ENCODE results near the gene RPUSD2.
A peak's percentile ranks its signal among the peaks of the same experiment; 100 is the strongest.

Gene RPUSD2, protein sequence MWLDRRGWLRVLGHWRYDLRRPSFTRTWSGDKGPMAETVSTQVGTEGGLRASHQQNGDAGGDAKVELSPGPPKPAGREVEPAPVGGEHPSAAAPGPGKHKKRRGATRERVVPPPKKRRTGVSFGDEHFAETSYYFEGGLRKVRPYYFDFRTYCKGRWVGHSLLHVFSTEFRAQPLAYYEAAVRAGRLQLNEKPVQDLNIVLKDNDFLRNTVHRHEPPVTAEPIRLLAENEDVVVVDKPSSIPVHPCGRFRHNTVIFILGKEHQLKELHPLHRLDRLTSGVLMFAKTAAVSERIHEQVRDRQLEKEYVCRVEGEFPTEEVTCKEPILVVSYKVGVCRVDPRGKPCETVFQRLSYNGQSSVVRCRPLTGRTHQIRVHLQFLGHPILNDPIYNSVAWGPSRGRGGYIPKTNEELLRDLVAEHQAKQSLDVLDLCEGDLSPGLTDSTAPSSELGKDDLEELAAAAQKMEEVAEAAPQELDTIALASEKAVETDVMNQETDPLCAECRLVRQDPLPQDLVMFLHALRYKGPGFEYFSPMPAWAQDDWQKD

DNA sequence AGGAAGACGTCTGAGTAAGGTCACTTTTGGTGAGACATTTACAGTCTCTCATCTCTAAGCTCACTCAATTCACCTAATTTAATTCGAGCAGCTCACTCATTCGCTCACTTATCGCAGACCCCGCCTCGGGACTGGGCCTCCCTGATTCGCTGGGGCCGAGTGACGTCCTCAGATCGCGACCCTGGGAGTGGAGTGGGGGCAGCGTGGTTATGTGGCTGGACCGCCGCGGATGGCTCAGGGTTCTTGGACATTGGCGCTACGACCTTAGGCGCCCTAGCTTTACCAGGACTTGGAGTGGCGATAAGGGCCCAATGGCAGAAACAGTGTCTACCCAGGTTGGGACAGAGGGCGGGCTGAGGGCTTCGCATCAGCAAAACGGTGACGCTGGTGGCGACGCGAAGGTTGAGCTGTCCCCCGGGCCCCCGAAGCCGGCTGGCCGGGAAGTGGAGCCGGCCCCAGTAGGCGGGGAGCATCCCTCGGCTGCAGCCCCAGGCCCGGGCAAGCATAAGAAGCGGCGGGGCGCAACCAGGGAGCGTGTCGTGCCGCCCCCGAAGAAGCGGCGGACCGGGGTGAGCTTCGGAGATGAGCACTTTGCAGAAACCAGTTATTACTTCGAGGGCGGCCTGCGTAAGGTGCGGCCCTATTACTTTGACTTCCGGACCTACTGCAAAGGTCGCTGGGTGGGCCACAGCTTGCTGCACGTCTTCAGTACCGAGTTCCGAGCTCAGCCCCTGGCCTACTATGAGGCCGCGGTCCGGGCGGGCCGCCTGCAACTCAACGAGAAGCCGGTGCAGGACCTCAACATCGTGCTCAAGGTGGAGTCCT is at the start of gene RPUSD2:
TSS of gene RPUSD2 (plus strand) at position 171 of the 825 bp plus-strand sequence. CDS start at position 210, 39 bp downstream.
- peak; percentile 88 to 91 for DNase-seq (ENCODE audit: low read depth in 2 of 2)

GRCh38 chr15:40523611-40524010 is 45.5 kb upstream of the RPUSD2 start:
- no peak for DNase-seq (ENCODE audit: low read depth in 2 of 2)

DNA sequence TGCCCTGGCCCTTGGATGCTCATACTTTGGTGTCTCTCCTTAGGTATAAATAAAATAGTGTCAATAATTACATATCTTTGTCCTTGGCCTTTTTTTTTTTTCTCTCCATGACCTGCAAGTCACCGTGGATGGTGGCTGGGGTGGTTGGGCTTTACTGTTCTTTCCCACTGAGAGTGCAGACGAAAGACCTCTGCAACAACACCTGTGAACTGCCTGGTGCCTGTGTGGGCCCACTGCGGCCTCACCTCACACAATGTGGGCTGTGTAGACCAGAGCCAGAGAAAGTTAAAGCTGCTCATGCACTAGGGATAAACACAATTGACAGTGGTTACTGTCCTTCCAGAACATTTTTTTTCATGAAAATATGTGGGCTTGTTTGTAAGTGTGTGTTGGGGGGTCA is 43.2 kb upstream of the RPUSD2 start:
- no peak for DNase-seq (ENCODE audit: low read depth in 2 of 2)

DNA sequence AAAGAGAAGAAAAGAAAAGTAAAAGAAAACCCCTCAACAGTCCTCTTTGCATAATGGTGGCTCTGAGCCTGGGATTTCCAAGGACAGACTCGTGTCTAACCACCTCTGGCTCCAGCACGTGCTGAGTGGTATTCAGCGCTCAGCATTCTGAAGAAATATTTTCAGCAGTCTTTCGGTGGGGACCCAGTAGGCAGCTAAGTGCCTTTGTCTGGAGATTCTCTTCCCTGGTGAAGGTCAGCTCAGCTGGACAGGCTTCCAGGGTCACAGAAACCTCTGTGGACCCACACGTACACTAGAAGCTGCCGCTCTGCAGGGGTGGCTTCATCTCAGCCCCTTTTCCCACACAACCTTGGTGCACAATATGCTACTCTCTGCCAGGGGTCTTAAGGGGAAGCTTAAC is 40.3 kb upstream of the RPUSD2 start:
- DNase-seq (ENCODE audit: low read depth in 2 of 2), result no peak

DNA sequence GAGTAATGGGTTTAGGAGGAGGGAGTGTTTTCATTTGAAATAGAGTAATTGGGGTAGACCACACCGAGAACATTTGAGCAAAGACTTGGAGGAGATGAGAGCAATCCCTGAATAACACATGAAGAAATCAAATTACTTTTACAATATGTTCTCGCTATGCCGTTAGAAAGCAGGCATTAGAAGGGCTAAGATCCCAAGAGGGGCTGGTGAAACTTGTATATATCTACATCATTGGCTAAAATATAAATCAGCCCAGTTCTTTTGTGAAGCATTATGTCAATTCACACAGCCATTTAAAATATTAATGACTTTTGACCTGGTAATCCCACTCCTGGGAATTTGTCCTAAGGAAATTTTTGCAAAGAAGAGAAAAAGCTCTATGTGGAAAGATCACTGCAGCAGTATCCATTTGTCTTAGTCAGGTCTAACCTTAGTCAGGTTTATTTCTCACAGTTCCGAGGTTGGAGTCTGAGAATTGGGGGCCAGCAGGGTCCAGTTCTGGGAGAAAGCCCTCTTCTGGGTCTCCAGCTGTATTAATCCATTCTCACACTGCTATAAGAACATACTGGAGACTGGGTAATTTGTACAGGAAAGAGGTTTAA is 35.2 kb upstream of the RPUSD2 start:
- no peak for DNase-seq (ENCODE audit: low read depth in 2 of 2)

DNA sequence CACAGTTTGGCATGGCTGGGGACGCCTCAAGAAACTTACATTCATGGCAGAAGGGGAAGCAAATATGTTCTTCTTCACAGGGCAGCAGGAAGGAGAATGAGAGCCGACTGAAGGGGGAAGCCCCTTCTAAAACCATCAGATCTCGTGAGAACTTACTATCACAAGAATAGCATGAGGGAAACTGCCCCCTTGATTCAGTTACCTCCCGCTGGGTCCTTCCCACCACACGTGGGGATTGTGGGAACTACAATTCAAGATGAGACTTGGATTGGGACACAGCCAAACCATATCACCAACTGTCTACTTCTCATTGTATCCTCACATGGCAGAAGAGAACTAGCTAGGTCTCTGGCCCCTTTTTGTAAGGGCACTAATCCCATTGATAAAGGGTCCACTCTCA is 34.7 kb upstream of the RPUSD2 start:
- DNase-seq (ENCODE audit: low read depth in 2 of 2), result no peak

DNA sequence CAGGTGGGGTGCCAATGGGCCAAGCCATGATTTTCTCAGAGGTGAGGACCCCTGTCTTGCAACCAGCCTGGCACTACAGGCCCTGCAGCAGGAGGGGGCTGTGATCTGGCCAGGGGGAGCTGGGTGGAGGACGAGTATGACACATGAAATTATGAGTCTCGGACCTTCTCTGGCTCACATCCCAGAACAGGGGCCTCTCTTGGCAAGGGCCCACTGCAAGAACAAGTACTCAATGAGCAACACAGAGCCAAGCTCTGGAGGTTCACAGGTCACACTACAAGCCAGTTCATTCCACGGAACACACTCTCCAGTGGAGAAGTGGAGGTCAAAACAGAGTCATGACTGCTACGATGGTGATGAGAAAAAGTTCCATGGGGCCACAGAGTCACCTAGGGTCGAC is 32.6 kb upstream of the RPUSD2 start:
- no peak for DNase-seq (ENCODE audit: low read depth in 2 of 2)

- no peak for DNase-seq (ENCODE audit: low read depth in 2 of 2)
Observed at GRCh38 chr15:40538976-40539375, 30.1 kb upstream of the RPUSD2 start.

GRCh38 chr15:40543082-40543481 is 26.0 kb upstream of the RPUSD2 start:
- DNase-seq (ENCODE audit: low read depth in 2 of 2), result no peak

DNA sequence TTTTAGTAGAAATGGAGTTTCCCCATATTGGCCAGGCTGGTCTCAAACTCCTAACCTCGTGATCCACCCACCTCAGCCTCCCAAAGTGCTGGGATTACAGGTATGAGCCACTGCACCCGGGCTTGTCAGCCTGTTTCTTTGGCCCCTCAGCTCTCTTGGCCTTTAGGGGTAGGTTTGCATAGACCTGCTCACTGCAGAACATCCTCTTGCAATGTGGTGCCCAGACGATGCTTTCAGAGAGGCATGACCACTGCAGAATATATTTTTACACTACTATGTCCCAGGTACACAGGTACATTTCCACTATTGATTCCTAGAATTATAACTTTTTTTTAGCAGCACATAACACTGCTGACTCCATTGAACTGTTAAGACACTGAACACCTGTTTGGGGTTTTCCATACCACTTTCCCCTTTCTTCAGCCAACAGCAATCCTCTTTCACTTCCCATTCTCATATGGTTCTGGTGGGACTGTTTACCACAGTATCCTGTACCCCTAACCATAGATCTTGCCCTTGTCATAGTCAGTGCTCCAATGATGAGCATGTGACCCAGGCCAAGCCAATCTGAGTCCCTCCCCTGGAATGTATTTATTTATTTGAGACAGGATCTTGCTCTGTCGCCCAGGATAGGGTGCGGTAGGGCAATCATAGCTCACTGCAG is 25.3 kb upstream of the RPUSD2 start:
- DNase-seq (ENCODE audit: low read depth in 2 of 2), result no peak

- no peak for DNase-seq (ENCODE audit: low read depth in 2 of 2)
Observed at GRCh38 chr15:40545457-40545856, 23.6 kb upstream of the RPUSD2 start.

DNA sequence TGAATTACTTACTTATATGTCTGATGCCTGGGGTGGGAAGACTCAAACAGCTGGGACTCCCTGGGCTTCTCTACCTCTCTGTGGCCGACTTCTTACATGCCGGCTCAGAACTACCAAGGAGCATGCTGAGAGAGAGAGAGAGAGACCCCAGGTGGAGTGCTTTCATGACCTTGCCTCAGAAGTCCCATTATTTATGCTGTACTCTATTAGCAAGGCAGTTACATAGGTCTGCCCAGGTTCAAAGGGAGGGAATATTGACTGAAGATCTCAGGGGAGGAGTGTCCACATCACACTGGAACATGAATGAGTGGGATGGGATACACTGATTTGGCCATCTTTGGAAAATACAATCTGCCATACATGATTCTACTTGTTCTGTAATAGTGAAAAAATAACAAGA is 20.5 kb upstream of the RPUSD2 start:
- no peak for DNase-seq (ENCODE audit: low read depth in 2 of 2)

- DNase-seq (ENCODE audit: low read depth in 2 of 2), result no peak
Observed at GRCh38 chr15:40549894-40550293, 19.2 kb upstream of the RPUSD2 start.

DNA sequence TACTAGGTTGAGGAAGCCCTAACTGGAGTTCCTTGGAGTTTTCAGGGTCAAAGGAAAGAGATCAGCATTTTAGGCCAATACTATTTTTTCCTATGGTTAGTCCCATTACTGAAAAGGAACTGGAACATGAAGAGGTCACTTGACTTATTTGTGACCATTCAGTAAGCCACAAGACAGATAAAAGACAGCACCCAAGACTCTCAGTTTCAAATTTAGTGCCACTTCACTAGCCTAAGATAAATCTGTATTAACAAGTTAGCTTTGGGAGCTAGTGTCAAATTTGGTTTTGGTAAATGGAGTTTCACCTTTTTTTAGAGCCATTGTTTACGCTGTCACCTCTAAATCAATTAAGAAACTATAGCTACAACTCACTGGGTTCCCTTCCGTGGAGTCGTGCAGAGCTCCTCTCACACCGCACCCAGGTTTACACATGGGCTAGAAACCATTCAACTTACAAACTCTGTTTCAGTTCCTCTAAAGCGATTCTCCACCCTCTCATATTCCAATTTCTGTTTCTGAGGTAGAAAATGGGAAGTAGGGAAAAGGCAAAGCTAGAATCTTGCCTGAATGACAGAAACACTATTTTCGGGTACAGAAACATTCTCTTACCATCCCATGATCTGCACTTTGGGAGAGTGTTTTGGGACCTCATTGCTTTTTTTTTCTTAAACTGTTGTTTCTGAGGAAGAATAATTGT is 18.6 kb upstream of the RPUSD2 start:
- DNase-seq (ENCODE audit: low read depth in 2 of 2), result no peak

GRCh38 chr15:40554161-40554525 is 15.0 kb upstream of the RPUSD2 start:
- DNase-seq (ENCODE audit: low read depth in 2 of 2), result no peak

DNA sequence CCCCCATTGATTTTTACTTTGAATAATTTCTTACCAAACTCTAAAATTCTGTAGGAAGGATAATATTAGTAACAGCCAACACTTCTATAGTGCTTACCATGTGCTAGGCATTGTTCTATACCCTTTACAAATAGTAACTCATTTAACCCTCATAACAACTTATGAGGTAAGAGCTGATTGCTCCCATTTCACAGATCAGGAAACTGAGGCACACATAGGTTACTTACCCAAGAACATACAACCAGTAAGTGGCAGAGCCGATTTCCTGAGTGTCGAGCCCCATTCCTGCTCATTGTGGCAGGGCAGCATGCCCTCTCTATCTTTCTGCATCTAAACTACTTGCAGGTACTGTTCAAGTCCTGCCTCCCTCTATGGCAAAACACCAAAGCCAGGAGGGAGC is 13.2 kb upstream of the RPUSD2 start:
- DNase-seq (ENCODE audit: low read depth in 2 of 2), result no peak

GRCh38 chr15:40558952-40559742 is 10.0 kb upstream of the RPUSD2 start:
- DNase-seq (ENCODE audit: low read depth in 2 of 2), result no peak

DNA sequence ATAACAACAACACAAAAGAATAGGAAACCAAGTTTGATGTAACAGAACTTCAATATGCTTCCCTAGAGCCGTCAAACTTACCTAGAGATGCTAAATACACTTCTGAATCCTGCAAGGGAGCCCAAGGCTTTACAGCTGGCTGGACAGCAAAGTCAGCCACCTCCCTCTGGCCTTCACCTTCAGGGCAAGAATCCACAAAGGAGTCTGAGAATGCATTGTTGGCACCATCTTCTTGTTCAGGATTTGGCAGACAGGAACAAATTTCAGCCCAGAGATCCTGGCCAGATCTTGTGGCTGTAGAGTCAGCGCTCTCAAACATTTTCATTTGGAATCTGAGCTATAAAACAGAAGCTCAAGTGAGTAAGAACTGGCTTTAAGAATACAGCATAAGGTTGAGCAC is 6.4 kb upstream of the RPUSD2 start:
- no peak for DNase-seq (ENCODE audit: low read depth in 2 of 2)

DNA sequence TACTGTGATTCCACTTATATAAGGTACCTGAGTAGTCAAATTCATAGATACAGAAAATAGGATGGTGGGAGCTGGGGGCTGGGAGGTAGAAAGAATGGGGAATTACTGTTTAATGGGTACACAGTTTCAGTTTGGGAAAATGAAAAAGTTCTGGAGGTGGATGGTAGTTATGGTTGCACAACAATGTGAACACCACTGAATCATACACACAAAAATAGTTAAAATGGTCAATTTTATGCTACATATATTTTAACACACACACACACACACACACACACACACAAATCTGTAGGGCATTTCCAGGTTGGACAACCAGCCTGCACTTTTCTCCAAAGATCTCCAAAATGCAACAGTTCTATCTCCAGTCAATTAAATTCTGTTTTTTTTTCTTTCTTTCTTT is 5.7 kb upstream of the RPUSD2 start:
- DNase-seq (ENCODE audit: low read depth in 2 of 2), result no peak

GRCh38 chr15:40564591-40565332 is 4.3 kb upstream of the RPUSD2 start, which contains the start of gene CCDC32:
TSS of gene CCDC32 (minus strand) at chr15:40565042. CDS start at chr15:40563015, 2,027 bp downstream.
- DNase-seq (ENCODE audit: low read depth in 2 of 2), result peak; percentile 95 to 97

Measured in stimulated activated CD8-positive, alpha-beta memory T cell treated with anti-CD3 and anti-CD28 coated beads, Interleukin-7, amount 100 ng/mL, for 4 hours (primary cell).